SH-SY5Y (cell line): ENCODE results near the gene PNPLA7.

Experiments used
- GATA2 ChIP-seq: IDR thresholded peaks from 2 replicates; pipeline ENCODE4 v1.6.1; 2011; ENCODE audit warnings: mild to moderate bottlenecking, low read depth, low read length
- GATA3 ChIP-seq: IDR thresholded peaks from 2 replicates; pipeline ENCODE4 v1.6.1; 2011; ENCODE audit warnings: low read depth, mild to moderate bottlenecking, low read length, moderate library complexity

GRCh38 chr9:137535120-137535428, 15.1 kb downstream of the PNPLA7 start:
- TF ChIP-seq GATA2 (no peak), GATA3 (no peak)
